ENCODE results near the gene VPS52.
A peak's percentile ranks its signal among the peaks of the same experiment; 100 is the strongest.

VPS52 gene, protein sequence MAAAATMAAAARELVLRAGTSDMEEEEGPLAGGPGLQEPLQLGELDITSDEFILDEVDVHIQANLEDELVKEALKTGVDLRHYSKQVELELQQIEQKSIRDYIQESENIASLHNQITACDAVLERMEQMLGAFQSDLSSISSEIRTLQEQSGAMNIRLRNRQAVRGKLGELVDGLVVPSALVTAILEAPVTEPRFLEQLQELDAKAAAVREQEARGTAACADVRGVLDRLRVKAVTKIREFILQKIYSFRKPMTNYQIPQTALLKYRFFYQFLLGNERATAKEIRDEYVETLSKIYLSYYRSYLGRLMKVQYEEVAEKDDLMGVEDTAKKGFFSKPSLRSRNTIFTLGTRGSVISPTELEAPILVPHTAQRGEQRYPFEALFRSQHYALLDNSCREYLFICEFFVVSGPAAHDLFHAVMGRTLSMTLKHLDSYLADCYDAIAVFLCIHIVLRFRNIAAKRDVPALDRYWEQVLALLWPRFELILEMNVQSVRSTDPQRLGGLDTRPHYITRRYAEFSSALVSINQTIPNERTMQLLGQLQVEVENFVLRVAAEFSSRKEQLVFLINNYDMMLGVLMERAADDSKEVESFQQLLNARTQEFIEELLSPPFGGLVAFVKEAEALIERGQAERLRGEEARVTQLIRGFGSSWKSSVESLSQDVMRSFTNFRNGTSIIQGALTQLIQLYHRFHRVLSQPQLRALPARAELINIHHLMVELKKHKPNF

DNA sequence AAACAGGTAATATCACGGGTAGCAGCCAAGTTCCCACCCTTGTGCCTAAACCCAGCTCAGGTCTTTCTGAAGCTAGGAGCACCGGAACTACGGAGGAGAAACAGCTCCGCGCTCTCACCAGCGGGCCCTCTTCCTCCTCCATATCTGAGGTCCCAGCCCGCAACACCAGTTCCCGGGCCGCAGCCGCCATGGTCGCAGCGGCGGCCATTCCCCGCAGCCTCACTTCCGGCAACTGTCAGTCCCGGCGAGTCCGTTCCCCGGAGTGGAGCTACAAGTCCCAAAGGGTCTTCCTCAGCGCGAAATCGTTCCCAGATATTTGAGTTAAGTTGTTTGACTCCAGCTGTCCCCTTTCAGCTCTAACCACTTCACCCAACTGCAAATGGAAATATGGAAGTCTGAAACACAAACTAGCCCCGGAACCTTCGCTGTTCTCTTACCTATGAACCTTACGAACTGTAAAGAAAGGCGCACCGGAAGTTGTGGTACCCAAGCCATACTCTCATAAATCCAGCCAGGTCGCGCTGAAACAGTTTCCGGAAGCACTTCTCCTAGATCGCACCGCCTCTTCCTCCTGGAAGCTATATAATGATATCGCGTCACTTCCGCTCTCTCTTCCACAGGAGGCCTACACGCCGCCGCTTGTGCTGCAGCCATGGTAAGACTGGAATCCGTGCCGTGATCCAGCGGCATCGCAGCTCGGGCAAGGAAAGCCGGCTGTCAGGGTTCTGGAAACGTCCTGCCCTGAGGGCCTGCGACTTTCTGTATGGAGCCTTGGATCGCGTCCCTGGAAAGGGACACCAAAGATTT, at the start of gene VPS52, which contains the start of gene RPS18:
Gene VPS52 (minus strand): TSS at position 409 of the 807 bp plus-strand sequence. CDS start 201 bp downstream, at position 208.
Gene RPS18 (plus strand): TSS at position 608 of the 807 bp plus-strand sequence. CDS start 45 bp downstream, at position 653.
- peak; percentile 84 for ATAC-seq
- peak; percentile 87 for DNase-seq

DNA sequence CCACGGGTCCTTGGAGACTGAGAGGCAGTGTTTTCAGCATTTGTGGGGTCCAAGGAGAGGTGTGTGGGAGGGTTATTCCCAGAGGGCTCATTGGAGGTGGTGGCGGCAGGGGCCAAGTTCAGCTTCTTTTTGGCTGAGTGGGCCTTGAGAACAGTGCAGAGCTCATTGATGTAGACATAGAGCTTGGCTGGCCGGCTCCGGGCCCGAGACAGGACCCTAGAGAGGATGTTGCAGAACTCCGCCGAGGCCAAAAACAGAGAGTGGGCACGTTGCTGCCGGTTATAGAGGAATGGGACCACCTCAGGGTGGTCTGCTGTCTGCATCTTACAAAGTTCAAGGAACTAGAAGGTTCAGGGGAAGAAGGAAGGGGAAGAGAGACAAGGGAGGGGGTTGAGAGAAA, 49.6 kb upstream of the VPS52 start:
- ATAC-seq, result no peak
- DNase-seq, result no peak

DNA sequence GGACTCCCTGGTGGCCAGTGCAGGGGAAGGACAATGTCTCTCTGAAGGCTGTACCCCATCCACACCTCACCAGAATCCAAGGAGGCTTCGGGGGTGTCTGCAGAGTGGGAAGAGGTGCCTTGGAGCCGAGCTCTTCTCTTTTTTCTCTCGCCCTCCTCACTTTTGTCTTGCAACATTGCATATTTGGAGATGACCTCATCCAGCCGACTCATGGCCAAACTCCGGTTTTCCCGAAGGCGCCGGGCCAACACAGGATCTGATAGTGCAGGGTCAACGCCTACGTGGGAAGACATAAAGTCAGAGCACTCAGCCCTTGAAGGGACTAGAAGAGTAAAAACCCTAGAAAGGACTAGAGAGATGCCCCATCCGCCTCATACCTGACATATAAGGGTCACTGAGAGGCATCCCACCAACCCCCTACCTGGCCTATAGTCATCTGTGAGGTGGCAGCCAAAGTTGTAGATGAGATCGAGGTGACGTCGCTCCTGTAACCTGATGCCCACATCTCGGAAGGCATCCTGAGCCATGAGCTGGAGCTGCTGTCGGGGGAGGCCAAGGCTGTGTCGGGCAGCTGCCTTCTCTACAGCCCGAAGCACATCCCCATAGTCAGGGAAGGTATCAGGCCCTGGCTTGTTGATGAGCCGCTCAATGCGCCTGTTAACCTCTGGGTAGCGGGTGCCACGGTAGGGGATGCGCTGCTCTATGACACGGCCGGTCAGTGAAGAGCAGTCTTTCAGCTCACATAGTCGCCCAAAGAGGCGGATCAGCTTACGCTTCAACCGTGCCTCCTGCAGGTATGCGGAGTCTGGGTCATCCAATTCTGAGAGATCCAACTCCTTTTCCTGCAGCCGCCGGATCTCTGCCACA, 48.9 kb upstream of the VPS52 start:
- no peak for DNase-seq
- ATAC-seq, result no peak

DNA sequence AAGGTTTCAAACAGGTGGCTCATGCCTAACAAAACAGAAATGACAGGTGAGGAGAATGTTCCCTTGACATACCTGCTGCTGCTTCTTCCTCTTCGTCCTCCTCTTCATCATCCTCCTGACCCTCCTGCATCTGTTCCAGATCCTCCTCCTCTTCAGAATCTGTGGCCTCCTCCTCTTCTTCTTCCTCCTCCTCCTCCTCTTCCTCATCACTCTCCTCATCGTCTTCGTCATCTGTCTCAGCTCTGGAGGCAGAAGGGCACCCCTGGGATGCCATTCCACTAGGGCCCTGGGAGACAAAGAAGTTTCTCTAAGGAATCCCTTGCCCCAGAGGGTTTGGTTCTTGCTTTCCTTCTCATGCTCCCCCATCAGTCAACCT, 48.3 kb upstream of the VPS52 start:
- ATAC-seq, result no peak
- no peak for DNase-seq

DNA sequence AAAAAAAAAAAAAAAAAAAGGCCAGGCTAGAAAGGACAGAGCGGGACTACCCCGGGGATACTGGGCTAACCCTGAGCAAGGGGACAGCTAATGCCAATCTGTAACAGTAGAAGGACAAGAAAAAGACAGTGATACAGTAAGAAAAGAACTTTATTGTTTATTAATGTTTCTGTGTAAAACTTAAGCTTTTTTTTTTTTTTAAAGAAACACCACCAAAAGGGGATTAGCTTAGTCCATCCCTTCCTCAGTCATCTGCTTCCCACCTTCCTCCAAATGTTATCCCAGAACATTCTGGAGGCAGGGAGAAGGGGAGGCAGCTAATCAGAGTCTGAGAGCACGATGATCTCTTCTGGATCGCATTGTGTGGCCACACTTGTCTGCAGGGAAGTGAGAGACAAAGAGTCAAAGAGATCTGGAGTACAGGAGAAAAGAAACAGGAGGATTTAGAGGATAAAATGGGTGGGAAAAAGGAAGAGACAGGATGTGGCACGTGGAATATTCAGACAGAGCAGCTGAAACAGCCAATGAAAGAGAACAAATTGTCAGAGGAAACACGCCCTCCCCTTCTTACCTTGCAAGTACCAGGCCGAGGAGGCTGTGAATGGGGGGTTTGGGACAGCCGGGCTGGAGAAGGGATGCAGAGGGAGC, 46.9 kb upstream of the VPS52 start:
- DNase-seq (no peak), ATAC-seq (no peak)

DNA sequence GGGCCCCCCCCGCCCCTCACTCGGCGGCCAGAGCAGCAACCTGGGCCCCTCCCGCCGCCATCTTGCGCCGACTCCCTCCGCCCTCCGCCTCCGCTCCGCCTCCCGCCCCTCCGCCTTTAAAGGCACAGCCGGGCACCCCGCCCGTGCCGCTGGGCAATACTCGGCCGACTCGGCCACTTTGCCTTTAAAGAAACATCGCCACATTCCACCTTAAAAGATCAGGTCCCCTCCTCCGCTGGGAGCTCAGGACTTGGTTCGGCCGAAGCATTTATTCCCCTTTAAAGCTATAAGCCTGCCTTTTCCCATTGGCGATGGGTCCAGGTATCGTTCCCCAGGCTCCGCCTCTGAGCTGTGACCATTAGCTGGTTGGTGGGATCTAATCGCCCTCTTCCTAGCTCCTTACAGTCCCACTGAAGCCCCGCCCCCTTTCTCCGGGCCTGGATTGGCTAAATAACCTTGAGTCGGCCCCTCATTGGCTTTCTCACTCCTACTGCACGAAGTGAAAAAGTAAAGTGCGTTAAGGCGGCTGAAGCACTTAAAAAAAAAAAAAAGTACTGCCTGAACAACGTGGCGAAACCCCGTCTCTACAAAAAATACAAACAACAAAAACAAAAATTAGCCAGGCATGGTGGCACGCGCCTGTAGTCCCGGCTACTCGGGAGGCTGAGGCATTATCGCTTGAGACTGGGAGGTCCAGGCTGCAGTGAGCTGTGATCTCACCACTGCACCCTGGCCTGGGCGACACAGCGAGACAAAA, 46.2 kb upstream of the VPS52 start, which contains the start of gene ZBTB22:
Gene ZBTB22 (minus strand): TSS at position 76 of the 757 bp plus-strand sequence. CDS start 828 bp downstream, outside the sequence.
- DNase-seq (peak; percentile 96), ATAC-seq (peak; percentile 63)

DNA sequence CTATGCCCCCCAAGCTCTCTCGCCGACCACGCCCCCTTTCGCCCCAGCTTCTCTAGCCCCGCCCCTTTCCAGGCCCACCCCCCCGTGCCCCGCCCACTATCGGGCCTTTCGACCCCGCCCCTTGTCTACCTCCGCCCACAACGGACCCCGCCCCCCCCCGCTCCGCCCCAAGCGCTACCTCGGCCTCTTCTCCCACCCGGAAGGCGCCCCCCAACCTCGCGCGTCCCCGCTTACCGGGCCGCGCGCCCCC, 45.7 kb upstream of the VPS52 start:
- DNase-seq, result no peak
- no peak for ATAC-seq

DNA sequence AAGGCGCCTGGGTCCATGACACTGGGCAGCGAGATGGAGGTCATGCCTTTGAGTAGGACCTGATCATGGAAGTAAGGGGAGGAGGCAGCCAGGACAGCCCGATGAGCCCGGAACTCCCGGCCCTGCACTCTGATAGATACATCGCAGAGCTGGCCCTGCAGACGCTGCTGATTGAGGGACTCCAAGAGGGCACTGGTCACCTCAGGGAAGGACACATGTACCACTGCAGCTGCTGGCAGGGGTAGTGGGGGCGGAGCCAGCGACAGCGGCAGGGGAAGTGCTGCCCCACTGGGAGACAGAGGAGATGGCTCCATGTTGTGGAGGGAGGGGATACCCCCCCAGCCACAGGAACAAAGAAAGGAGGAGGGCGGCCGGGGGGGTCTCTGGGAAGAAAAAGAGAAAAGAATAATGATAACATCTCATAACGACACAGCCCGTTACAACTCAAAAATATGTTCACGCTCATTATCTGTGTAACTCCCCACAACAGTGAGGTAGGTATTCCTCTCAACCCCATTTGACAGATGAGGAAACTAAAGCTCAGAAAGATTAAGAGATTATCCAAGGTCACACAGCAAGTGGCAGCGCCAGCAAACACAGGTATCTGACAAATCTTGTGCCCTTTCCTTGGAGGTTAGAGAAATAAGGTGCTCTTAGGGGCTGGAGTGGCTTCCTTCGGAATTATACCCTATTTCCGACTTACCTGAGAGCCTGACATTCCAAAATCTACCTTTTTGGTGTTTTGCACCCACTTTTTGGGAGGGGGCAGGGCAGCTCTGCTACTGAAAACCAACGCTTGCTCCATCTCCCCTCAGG, 45.1 kb upstream of the VPS52 start:
- ATAC-seq, result no peak
- no peak for DNase-seq

DNA sequence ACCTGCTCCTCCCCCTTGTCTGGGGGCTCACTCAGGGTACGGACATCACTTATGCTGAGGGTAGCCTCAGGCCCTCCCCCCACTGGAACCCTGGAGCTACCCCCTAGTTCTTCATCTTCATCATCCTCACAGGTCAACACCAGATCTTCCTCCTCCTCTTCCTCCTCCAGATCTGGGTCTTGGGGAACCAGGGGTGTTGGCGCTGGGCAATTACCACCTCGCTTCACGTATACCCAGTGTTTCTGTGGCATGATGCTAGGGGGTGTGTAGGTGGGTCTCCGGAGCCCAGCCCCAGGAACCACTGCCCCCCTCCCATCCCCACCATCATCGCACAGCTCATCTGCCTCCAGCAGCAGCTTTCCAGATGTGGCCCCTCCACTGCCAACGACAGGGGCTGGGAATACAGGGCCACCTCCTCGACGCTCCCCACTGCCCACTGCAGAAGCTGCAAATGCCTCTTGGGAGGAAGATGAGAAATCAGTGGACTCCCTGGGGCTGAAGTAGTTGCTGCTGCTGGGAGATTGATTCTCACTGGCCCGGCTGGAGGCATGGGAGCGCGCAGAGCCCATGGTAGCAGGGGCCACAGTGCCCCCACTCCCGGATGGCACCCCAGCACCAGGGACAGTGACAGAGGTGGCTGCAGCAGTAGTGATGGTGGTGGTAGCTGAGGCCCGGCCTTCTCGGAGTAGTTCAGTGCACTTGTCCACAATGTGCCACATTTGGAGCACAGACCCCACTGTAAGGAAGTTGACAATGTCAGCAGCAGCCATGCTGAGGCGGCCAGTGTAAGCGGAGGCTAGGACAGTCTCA, 44.3 kb upstream of the VPS52 start:
- DNase-seq, result no peak
- ATAC-seq, result no peak

DNA sequence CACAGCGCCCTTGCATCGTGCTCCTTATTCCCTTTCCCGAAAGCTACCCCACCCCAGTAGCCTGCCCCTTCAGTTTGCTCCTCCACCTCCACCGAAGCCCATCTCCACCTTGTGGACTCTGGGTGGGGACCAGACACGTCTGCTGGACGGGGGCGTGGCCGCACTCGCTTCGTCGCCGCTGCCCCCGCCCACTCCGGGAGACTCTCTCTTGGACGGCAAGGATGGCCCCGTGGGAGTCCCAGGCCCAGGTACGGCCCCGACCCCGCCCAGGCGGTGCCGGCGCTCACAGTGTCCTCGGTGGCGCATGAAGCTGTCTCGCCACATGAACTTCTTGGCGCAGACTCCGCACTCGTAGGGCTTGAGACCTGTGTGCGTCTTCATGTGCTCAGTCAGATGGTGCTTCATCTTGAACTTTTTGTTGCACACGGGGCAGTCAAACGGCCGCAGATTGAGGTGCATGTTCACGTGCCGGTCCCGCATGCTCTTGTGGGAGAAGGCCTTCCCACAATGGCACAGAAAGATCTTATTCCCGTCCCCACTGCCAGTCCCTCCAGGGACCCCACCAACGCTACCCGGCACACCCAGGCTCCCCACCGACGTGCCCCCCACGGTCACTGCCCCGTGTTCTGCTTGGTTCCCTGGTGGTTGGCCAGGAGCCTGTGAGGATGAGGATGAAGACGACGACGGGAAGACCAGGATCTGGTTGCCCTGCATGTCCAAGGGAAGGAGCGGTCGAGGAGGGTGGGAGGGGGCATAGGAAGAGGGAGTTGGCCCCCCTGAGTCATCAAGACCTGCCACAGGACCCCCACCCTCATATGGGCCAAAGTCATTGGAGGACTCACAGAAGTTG, 43.5 kb upstream of the VPS52 start:
- ATAC-seq, result no peak
- peak; percentile 35 for DNase-seq

DNA sequence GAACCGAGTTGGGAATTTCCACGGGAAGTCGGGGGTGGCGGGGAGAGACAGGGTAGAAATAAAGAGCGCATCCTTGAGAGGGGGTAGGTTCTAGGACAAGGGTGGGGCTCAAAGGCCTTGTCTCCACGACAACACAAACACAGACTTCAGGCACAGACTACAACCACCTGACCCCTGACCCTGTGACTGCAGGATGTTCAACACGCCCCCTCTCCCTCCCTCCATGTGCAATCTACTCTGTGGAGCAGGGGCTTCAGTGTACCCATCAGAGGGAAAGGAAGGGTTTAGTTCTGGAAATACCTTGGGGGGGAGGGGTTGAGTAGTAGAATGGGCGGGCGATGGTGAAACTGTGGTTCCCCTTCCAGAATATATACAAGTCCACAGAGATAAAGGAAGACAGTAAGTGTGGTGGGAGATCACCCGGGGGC, 42.9 kb upstream of the VPS52 start:
- ATAC-seq (peak; percentile 53), DNase-seq (peak; percentile 71)

DNA sequence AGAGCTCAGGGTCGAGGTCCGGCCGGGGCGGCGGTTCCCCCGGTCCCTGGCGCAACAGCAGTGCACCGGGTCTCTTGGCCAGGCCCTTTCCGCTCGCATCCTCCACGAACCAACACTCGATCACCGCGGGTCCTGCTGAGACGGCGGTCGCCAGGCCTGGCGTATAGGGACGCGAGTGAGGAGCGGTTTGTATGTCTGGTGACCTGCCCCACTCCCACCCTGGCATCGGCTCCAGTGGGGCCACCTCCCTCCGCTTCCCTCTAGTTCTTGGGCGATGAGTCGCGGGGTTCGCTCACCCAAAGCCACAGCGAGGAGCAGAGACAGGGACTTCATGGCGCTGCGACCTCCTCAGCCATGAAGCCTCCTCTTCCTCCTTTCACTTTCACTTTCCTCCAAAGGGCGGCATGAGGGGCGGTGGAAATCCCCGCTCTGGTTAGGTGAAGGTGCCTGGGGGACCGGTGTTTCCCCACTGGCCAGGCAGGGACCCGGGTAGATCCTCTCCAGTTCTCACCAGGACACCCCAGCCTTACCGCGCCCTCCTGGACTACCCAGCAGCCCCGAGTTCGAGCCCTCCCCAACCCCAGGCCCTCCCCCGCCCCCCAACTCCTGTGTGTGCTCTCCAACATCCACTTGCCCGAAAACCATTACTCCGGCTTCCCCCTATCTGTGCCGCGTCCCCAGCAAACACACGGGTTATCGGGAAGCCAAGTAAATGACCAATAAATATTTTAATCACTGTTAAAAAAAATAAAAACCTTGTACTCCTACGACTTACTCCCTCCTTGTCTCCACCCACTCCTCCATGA, 42.2 kb upstream of the VPS52 start, which contains the start of gene TAPBP:
Gene TAPBP (minus strand): TSS at position 370 of the 806 bp plus-strand sequence. CDS start 37 bp downstream, at position 333.
- DNase-seq, result peak; percentile 89
- ATAC-seq, result peak; percentile 73

DNA sequence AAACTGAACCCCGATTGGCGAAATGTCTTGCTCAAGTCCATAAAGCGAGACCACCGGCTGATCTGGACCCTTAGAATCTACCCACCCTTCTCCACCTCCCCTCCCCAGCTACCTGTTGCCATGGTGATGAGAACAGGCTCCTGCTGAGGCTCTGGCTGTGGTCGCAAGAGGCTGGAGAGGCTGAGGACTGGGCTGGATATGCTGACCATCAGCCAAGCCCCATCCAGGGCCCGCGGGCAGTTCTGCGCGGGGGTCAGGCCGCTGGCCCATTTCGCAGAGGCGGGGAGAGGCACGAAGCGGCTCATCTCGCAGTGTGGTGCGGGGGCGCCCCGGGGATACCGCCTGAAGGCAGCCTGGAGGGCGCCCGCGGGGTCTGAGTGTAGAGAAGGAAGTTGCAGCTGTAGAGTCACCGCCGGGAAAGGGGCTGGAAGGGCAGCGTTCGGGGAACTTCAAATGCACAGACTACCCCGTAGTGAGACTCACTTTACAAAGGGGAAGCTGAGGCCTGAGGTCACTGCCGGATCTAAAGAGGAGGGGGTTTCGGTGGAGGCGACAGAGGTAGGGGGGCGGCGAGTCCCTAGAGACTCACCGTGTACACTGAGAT, 41.5 kb upstream of the VPS52 start:
- DNase-seq (peak; percentile 71), ATAC-seq (no peak)

DNA sequence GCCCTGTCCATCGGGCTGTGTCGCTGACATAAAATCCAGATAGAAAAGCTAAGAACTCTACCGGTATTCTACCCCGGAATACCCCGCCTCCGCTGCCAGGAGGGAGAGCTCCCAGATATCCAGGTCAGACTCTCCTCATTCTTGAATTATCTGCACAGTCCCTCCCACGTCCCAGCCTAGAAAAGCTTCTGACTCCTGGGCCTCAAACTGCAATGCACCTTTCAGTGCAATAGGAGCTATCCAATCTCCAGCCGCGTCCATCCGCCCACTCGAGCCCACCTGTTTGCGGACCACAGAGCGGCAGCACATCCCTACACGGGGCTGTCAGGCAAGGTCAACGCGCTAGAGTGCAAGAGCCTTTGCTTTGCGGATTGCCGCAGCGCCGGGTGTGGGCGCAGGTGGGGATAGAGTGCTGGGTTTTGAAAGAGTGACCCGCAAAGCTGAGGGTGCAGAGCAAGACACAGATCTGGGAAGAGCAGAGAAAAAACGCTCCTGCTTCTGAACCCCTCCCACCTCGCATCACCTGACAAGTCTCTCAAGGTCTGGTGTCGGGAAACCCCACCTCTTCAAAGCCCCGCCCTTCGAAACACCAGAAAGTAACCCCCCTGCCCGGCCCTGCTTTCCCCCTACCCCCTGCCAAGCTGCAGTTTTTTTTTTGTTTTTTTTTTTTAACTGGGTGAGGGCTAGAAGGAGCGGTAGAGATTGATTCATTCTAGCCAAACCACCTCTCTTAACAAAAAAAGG, 40.9 kb upstream of the VPS52 start:
- ATAC-seq (peak; percentile 17), DNase-seq (peak; percentile 81)

DNA sequence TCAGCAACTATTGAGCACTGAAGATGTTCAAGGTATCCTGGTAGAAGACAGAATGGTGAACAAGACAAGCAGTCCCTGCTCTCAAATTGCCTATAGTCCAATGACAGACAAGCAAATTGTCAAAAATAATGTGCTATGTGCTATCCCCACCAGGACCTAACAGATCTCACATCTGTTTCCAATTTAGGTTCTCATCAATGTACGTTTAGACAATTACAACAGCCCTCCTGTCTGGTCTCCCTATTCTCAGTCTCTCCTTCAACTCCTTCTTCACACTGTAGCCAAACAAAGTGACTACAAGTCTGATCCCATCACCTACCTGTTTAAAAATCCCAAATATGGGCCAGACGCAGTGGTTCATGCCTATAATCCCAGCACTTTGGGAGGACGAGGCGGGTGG, 34.7 kb upstream of the VPS52 start:
- ATAC-seq (no peak), DNase-seq (no peak)

Measured in stimulated activated naive CD8-positive, alpha-beta T cell treated with anti-CD3 and anti-CD28 coated beads, Interleukin-15, Interleukin-2, amounts not matched to agents 100 U/mL and 50 U/mL, for 24 hours (primary cell).